HG03520 (cell line): Measurements from ENCODE around the gene PTPRN2.
"Not testable (repeated sequence)": the region's sequence is repeated elsewhere in the genome, so short reads cannot be mapped to it uniquely, and the experiment has no call there.

ENCODE experiments used
- ATAC-seq: cut with Tn5 transposase; IDR thresholded peaks from one replicate; pipeline ENCODE4 v1.9.1; 2021; ENCODE audit warnings: mild to moderate bottlenecking, moderate library complexity; ENCODE audit not compliant: unreplicated experiment

Gene PTPRN2

GRCh38 chr7:158361326-158361946, 226.2 kb downstream of the PTPRN2 start:
- no peak for ATAC-seq

- ATAC-seq = no peak
Measured at GRCh38 chr7:158358926-158359645, 228.5 kb downstream of the PTPRN2 start.

GRCh38 chr7:158357898-158358821, 229.5 kb downstream of the PTPRN2 start:
- no peak for ATAC-seq

GRCh38 chr7:158357106-158357897, 230.3 kb downstream of the PTPRN2 start:
- ATAC-seq = no peak

- ATAC-seq = no peak
Measured at GRCh38 chr7:158356454-158356853, 231.2 kb downstream of the PTPRN2 start.

- ATAC-seq = no peak
Measured at GRCh38 chr7:158355456-158356065, 232.1 kb downstream of the PTPRN2 start.

GRCh38 chr7:158354861-158355260, 232.8 kb downstream of the PTPRN2 start:
- no peak for ATAC-seq

- no peak for ATAC-seq
Measured at GRCh38 chr7:158353606-158354570, 233.7 kb downstream of the PTPRN2 start.

GRCh38 chr7:158351899-158352729, 235.5 kb downstream of the PTPRN2 start:
- ATAC-seq = not testable (repeated sequence)

- no peak for ATAC-seq
Measured at GRCh38 chr7:158351481-158351880, 236.1 kb downstream of the PTPRN2 start.

- ATAC-seq = no peak
Measured at GRCh38 chr7:158351051-158351450, 236.6 kb downstream of the PTPRN2 start.

- ATAC-seq = no peak
Measured at GRCh38 chr7:158350166-158350900, 237.3 kb downstream of the PTPRN2 start.

GRCh38 chr7:158348446-158348845, 239.2 kb downstream of the PTPRN2 start:
- no peak for ATAC-seq

GRCh38 chr7:158348039-158348438, 239.6 kb downstream of the PTPRN2 start:
- not testable (repeated sequence) for ATAC-seq

GRCh38 chr7:158345731-158346130, 241.9 kb downstream of the PTPRN2 start:
- no peak for ATAC-seq

GRCh38 chr7:158344706-158345300, 242.8 kb downstream of the PTPRN2 start:
- no peak for ATAC-seq

GRCh38 chr7:158343936-158344455, 243.6 kb downstream of the PTPRN2 start:
- ATAC-seq = no peak
